C4-2B (cell line): ENCODE results near the gene ROCK1.

Experiments
- ZFX ChIP-seq: fragments of 450-650 bp; IDR thresholded peaks from 2 replicates; pipeline ENCODE4 v1.6.1; 2017
- TF ChIP-seq, protein P1 (sequence below): fragments of 450-650 bp; conservative IDR thresholded peaks from 2 replicates; pipeline ENCODE4 v1.5.1; 2017; ENCODE audit warnings: mild to moderate bottlenecking

DNA sequence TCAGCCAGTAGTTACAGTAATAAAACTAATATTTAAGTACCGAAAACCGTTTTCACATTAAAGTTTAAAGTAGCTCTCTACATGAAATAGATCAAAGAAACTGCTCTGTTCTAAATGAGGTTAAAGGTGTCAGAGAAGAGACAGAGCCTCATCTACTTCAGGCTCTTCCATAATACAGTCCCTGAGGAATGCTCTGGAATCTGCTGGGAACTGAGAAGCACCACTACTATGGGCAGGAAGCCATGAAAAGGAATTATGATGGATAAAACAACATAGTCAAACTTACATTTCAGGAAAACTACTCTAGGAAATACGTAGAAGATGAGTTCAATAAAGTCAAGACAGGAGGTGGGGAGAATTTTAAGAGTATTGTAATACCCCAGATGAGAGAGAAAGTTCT, 60.0 kb downstream of the ROCK1 start:
- TF ChIP-seq, protein P1, sequence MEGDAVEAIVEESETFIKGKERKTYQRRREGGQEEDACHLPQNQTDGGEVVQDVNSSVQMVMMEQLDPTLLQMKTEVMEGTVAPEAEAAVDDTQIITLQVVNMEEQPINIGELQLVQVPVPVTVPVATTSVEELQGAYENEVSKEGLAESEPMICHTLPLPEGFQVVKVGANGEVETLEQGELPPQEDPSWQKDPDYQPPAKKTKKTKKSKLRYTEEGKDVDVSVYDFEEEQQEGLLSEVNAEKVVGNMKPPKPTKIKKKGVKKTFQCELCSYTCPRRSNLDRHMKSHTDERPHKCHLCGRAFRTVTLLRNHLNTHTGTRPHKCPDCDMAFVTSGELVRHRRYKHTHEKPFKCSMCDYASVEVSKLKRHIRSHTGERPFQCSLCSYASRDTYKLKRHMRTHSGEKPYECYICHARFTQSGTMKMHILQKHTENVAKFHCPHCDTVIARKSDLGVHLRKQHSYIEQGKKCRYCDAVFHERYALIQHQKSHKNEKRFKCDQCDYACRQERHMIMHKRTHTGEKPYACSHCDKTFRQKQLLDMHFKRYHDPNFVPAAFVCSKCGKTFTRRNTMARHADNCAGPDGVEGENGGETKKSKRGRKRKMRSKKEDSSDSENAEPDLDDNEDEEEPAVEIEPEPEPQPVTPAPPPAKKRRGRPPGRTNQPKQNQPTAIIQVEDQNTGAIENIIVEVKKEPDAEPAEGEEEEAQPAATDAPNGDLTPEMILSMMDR = no peak
- no peak for TF ChIP-seq ZFX
